ENCODE data around the gene GALNT1. TPM values are rescaled to one million over a fixed set of nuclear protein-coding genes. Genes with fewer than 3 reads are reported as not detected.

The GALNT1 gene
- total RNA-seq, 4 donors from 2014 or later = 40.2 to 47.9 (median 45.0) TPM

GRCh38 chr18:35588995-35589394 lies 7.5 kb downstream of the GALNT1 start:
- no peak overlapping the region for H3K4me3 ChIP-seq
- TF ChIP-seq, protein P1, sequence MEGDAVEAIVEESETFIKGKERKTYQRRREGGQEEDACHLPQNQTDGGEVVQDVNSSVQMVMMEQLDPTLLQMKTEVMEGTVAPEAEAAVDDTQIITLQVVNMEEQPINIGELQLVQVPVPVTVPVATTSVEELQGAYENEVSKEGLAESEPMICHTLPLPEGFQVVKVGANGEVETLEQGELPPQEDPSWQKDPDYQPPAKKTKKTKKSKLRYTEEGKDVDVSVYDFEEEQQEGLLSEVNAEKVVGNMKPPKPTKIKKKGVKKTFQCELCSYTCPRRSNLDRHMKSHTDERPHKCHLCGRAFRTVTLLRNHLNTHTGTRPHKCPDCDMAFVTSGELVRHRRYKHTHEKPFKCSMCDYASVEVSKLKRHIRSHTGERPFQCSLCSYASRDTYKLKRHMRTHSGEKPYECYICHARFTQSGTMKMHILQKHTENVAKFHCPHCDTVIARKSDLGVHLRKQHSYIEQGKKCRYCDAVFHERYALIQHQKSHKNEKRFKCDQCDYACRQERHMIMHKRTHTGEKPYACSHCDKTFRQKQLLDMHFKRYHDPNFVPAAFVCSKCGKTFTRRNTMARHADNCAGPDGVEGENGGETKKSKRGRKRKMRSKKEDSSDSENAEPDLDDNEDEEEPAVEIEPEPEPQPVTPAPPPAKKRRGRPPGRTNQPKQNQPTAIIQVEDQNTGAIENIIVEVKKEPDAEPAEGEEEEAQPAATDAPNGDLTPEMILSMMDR (IDR thresholded peaks at IDR 0.05 in 4 of 5, conservative IDR thresholded peaks at IDR 0.05 in 1 of 5) = no peak
- TF ChIP-seq POLR2A (IDR thresholded peaks at IDR 0.05) = no peak
- in situ Hi-C loops (cut with MboI; ENCODE audit: low sequenced_read_pairs in 4 of 4) (loop anchor here in 1 of 4 donors (10.0 to 25.0 kb wide), 2 partner anchors 94 to 373 kb away; partner anchors contain the start of genes INO80C and RMP24), intact Hi-C loops (cut with DNase I; ENCODE audit: low total_unique reads) (loop anchor here (10.0 kb wide), 3 partner anchors 106 to 386 kb away; partner anchors contain the start of gene RMP24)
- no peaks in the 10 kb centered on the region for H3K36me3 ChIP-seq
- peaks cover 33 to 38% of the 10 kb centered on the region in 2 donors for H3K4me1 ChIP-seq
- no peaks in the 10 kb centered on the region for H3K9me3 ChIP-seq
- no peak overlapping the region for H3K27ac ChIP-seq
- ATAC-seq (no peak), DNase-seq (no peak)
- no peaks in the 10 kb centered on the region for H3K27me3 ChIP-seq

DNA sequence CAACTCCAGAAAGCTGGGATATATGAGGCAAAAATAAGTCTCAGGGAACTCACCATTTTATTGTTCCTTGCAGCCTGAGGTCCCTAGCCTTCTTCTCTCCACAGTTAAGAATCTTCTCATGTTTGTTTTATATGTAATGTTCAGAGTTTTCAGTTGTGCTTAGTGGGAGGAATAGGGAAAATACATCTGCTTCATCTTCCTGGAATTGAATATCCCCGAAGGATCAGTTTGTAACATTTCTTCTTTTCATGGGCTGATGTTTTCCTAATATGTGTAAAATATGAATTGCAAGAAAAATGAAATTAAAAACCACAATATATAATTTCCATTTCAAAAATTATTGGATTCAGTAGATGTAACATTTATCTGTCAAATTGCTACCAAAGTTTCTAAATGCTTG lies 8.0 kb downstream of the GALNT1 start:
- no peaks in the 10 kb centered on the region for H3K9me3 ChIP-seq
- no peaks in the 10 kb centered on the region for H3K27me3 ChIP-seq
- no peak for ATAC-seq
- no peak for DNase-seq
- peaks cover 32 to 42% of the 10 kb centered on the region in 2 donors for H3K4me1 ChIP-seq
- intact Hi-C loops (cut with DNase I; ENCODE audit: low total_unique reads) = loop anchor here (10.0 kb wide), 3 partner anchors 105 to 385 kb away; partner anchors contain the start of gene RMP24
- H3K4me3 ChIP-seq = no peak overlapping the region
- H3K36me3 ChIP-seq = no peaks in the 10 kb centered on the region
- no peak for TF ChIP-seq POLR2A (IDR thresholded peaks at IDR 0.05)
- no peak overlapping the region for H3K27ac ChIP-seq
- in situ Hi-C loops (cut with MboI; ENCODE audit: low sequenced_read_pairs in 4 of 4) = loop anchor here in 1 of 4 donors (10.0 to 25.0 kb wide), 2 partner anchors 95 to 373 kb away; partner anchors contain the start of genes INO80C and RMP24

GRCh38 chr18:35590935-35591334 lies 9.4 kb downstream of the GALNT1 start:
- DNase-seq (no peak), ATAC-seq (no peak)
- no peaks in the 10 kb centered on the region for H3K36me3 ChIP-seq
- intact Hi-C loops (cut with DNase I; ENCODE audit: low total_unique reads) (no loop called here), in situ Hi-C loops (cut with MboI; ENCODE audit: low sequenced_read_pairs in 4 of 4) (loop anchor here in 1 of 4 donors (25.0 kb wide), 1 partner anchor 371 kb away; the partner anchor contains the start of gene RMP24)
- H3K27me3 ChIP-seq = no peaks in the 10 kb centered on the region
- H3K4me3 ChIP-seq = no peak overlapping the region
- no peak for TF ChIP-seq POLR2A (IDR thresholded peaks at IDR 0.05)
- TF ChIP-seq, protein P1 (IDR thresholded peaks at IDR 0.05 in 4 of 5, conservative IDR thresholded peaks at IDR 0.05 in 1 of 5) = no peak
- H3K27ac ChIP-seq = no peak overlapping the region
- peaks cover 35 to 46% of the 10 kb centered on the region in 2 donors for H3K4me1 ChIP-seq
- H3K9me3 ChIP-seq = no peaks in the 10 kb centered on the region

- in situ Hi-C loops (cut with MboI; ENCODE audit: low sequenced_read_pairs in 4 of 4) = loop anchor here in 1 of 4 donors (25.0 kb wide), 1 partner anchor 370 kb away; the partner anchor contains the start of gene RMP24
- Histone ChIP-seq H3K4me1 (peaks cover 35 to 46% of the 10 kb centered on the region in 2 donors), H3K27me3 (no peaks in the 10 kb centered on the region), H3K4me3 (no peak overlapping the region), H3K36me3 (no peaks in the 10 kb centered on the region), H3K27ac (no peak overlapping the region), H3K9me3 (no peaks in the 10 kb centered on the region)
- TF ChIP-seq, protein P1 (IDR thresholded peaks at IDR 0.05 in 4 of 5, conservative IDR thresholded peaks at IDR 0.05 in 1 of 5) = no peak
- TF ChIP-seq POLR2A (IDR thresholded peaks at IDR 0.05) = no peak
- DNase-seq (no peak), ATAC-seq (no peak)
- intact Hi-C loops (cut with DNase I; ENCODE audit: low total_unique reads) = no loop called here
These were observed 10.8 kb downstream of the GALNT1 start for GRCh38 chr18:35592298-35592697.

DNA sequence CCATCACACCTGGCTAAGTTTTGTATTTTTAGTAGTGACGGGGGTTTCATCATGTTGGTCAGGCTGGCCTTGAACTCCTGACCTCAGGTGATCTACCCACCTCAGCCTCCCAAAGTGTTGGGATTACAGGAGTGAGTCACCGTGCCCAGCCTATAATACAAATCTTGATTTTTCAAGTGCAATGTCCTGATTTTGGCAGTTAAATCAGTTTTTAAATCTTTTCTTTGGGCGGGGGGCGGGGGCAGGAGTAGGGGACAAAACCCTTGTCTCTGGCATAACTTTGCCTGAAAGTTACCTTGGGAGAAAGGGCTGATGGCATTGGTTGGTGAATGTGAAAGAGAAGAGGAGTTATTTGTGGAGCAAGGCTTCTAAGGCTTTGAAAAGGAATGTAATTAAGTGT lies 12.3 kb downstream of the GALNT1 start:
- Histone ChIP-seq H3K27me3 (no peaks in the 10 kb centered on the region), H3K4me3 (no peak overlapping the region), H3K4me1 (peaks cover 31 to 46% of the 10 kb centered on the region in 2 donors), H3K27ac (no peak overlapping the region), H3K36me3 (no peaks in the 10 kb centered on the region), H3K9me3 (no peaks in the 10 kb centered on the region)
- DNase-seq (no peak), ATAC-seq (no peak)
- intact Hi-C loops (cut with DNase I; ENCODE audit: low total_unique reads) = no loop called here
- in situ Hi-C loops (cut with MboI; ENCODE audit: low sequenced_read_pairs in 4 of 4) = loop anchor here in 1 of 4 donors (25.0 kb wide), 1 partner anchor 368 kb away; the partner anchor contains the start of gene RMP24
- TF ChIP-seq POLR2A (IDR thresholded peaks at IDR 0.05) = no peak
- TF ChIP-seq, protein P1 (IDR thresholded peaks at IDR 0.05 in 4 of 5, conservative IDR thresholded peaks at IDR 0.05 in 1 of 5) = no peak

Measured in gastrocnemius medialis (tissue), 4 donors.